Cardiac fibroblast (primary cell): ENCODE measurements around the gene SRPK3.

Experiments
- DNase-seq, 2 donors: peaks; one replicate each; pipeline versions ENCODE4 v3.0.0 to v3.0.0-alpha.2; 2010; ENCODE audit warnings: low read depth in 2 of 2
- H3K4me3 ChIP-seq, 2 donors: replicated peaks in 1 of 2; 1 replicate in 1 of 2; 2 replicates in 1 of 2; pipeline ENCODE4 v1.5.1; 2011; ENCODE audit warnings: low read depth in 2 of 2, low read length in 2 of 2, mild to moderate bottlenecking in 2 of 2, moderate library complexity in 1 of 2
- CTCF ChIP-seq: IDR thresholded peaks from one replicate; pipeline ENCODE4 v1.5.1; 2011; ENCODE audit warnings: low read depth, mild to moderate bottlenecking, low read length, inconsistent platforms

The SRPK3 gene

GRCh38 chrX:153791104-153791852 is 10.4 kb downstream of the SRPK3 start:
- no peak for DNase-seq
- no peak overlapping the region for H3K4me3 ChIP-seq
- TF ChIP-seq CTCF, result no peak

GRCh38 chrX:153792368-153792767 is 11.5 kb downstream of the SRPK3 start:
- H3K4me3 ChIP-seq, result no peak overlapping the region
- DNase-seq, result no peak
- TF ChIP-seq CTCF, result no peak

GRCh38 chrX:153793291-153793690 is 12.4 kb downstream of the SRPK3 start:
- DNase-seq, result peak; percentile 6 to 9
- peak overlapping the region; percentile 71 to 81 for H3K4me3 ChIP-seq

GRCh38 chrX:153794018-153794896 is 13.4 kb downstream of the SRPK3 start, which contains the start of the genes IDH3G and SSR4:
IDH3G (minus strand) TSS chrX:153794375; CDS start chrX:153794326, 49 bp downstream.
SSR4 (plus strand) TSS chrX:153794668; CDS start chrX:153794688, 20 bp downstream.
- no peak for TF ChIP-seq CTCF
- peak within 1 kb of the TSS; percentile 78 to 81 for H3K4me3 ChIP-seq
- peak; percentile 94 to 97 for DNase-seq

More at GRCh38 chrX:153793291-153793690, 12.4 kb downstream of the SRPK3 start:
- TF ChIP-seq CTCF, result no peak

GRCh38 chrX:153794897-153795816 is 14.3 kb downstream of the SRPK3 start:
- peak overlapping the region; percentile 72 to 78 for H3K4me3 ChIP-seq
- no peak for TF ChIP-seq CTCF
- peak; percentile 10 to 12 for DNase-seq
